ENCODE data around the gene SORCS2.

- TF ChIP-seq EP300 (IDR thresholded peaks at IDR 0.05; ENCODE audit: borderline replicate concordance in 1 of 2, low read depth in 2 of 2, low read length in 2 of 2), result no peak
- TF ChIP-seq, protein P1, sequence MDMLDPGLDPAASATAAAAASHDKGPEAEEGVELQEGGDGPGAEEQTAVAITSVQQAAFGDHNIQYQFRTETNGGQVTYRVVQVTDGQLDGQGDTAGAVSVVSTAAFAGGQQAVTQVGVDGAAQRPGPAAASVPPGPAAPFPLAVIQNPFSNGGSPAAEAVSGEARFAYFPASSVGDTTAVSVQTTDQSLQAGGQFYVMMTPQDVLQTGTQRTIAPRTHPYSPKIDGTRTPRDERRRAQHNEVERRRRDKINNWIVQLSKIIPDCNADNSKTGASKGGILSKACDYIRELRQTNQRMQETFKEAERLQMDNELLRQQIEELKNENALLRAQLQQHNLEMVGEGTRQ (IDR thresholded peaks at IDR 0.05; ENCODE audit: low read length), result no peak
- TF ChIP-seq, protein P2, sequence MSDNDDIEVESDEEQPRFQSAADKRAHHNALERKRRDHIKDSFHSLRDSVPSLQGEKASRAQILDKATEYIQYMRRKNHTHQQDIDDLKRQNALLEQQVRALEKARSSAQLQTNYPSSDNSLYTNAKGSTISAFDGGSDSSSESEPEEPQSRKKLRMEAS (IDR thresholded peaks at IDR 0.05), result no peak
- TF ChIP-seq RAD21 (IDR thresholded peaks at IDR 0.05 in 1 of 2, conservative IDR thresholded peaks at IDR 0.05 in 1 of 2; ENCODE audit: low read depth in 2 of 2, low read length in 2 of 2), result peak in 1 of 2 experiments; percentile 44; a peak in 1 of 4 replicates
- TF ChIP-seq CTCF (IDR thresholded peaks at IDR 0.05; ENCODE audit: control extremely low read depth in 1 of 3, insufficient read depth in 1 of 3, low read depth in 1 of 3, low read length in 3 of 3), result peak in 2 of 3 experiments; percentile 26 to 46; a peak in 3 of 4 replicates
- TF ChIP-seq ZNF274 (IDR thresholded peaks at IDR 0.05; ENCODE audit: borderline replicate concordance, extremely low read depth, low read length), result no peak
These were observed 334.2 kb downstream of the SORCS2 start for GRCh38 chr4:7526491-7526890.
